ENCODE data around the gene PAFAH1B1. TPM values are rescaled to one million over a fixed set of nuclear protein-coding genes. Genes with fewer than 3 reads are reported as not detected.

PAFAH1B1 gene
- polyA plus RNA-seq, 1 donor from 2014 or later, result 17.8 TPM

DNA sequence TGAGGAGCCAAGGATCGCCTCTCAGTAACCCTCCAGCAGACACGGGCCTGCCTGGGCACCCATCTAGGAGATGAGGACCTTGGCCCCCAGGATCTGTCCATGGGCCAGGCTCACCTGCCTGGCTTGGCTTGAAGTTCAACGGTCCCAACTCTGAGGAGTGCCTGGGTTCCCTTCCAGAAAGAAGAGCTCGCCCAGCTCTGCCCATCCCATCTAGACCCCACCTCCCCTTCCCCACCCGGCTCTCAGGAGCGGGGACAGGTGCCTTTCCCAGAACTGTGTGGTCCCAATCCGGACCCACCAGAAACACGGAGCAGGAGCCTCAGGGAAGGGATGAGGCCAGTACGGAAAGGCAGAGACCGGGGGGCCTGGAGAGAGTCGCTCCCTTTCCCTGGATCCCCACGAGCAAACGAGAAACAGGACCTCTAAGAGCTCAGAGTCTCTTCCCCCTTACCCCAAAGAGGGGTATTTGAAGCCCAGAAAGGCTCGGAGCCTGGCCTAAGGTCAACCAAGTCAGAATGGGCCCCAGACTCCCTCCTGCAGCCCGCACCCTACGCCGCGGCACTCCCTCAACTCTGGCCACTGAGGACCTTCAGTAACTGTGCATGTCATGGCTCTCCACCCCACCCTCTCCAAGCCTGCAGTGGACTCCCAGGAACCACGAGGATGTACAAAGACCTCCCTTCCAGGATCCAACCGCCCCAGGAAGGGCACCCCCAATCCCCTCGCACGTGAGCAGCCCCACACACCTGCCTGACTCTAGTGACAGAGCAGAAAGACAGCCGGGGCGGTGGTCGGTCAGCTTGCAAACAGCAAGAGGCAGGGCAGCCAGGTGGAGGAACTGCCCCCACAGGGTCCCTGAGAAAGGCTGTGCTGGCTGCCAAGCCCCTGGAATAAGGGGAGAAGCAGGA, 112.7 kb downstream of the PAFAH1B1 start:
- no peaks in the 10 kb centered on the region for H3K36me3 Mint-ChIP-seq
- H3K27ac Mint-ChIP-seq, result peak overlapping the region; percentile 35 to 71 (median 51)
- peak overlapping the region in 1 of 4 donors; percentile 38 for H3K4me3 Mint-ChIP-seq
- H3K27me3 Mint-ChIP-seq, result no peaks in the 10 kb centered on the region
- H3K4me1 Mint-ChIP-seq, result peaks cover 24 to 30% (median 29%) of the 10 kb centered on the region in 3 donors
- no peaks in the 10 kb centered on the region for H3K9me3 Mint-ChIP-seq

DNA sequence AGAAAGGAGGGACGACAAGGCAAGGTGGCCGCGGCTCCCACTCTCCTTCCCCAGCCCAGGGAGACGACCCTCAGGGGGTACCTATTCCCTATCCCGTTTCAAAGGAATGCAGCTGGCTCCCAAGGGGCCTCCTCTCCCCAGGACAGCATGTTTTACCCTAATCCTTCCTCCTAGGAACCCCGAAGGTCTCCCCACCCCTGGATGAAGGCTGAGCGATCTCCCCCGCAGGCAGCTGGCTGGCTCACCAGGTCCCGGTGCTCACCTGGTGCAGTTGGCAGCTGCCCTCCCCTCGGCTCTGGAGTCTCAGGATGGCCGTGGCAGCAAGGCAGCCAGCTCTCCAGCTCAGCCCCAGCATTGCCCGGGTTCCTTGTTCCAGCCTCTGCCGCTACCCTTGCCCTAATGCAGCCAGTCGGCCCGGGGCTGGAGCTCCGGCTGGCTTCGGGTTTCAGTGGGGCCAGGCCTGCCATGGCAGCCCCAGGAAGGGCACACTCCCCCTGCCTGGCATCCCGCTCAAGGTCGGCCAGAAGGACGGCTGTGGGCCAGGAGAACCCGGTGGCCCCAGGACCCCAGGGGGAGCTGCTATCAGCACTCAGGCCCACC, 113.6 kb downstream of the PAFAH1B1 start:
- Mint-ChIP-seq H3K27me3 (no peaks in the 10 kb centered on the region), H3K4me3 (peak overlapping the region in 1 of 4 donors; percentile 38), H3K27ac (no peak overlapping the region), H3K36me3 (no peaks in the 10 kb centered on the region), H3K4me1 (peaks cover 26 to 34% (median 29%) of the 10 kb centered on the region in 3 donors), H3K9me3 (no peaks in the 10 kb centered on the region)

DNA sequence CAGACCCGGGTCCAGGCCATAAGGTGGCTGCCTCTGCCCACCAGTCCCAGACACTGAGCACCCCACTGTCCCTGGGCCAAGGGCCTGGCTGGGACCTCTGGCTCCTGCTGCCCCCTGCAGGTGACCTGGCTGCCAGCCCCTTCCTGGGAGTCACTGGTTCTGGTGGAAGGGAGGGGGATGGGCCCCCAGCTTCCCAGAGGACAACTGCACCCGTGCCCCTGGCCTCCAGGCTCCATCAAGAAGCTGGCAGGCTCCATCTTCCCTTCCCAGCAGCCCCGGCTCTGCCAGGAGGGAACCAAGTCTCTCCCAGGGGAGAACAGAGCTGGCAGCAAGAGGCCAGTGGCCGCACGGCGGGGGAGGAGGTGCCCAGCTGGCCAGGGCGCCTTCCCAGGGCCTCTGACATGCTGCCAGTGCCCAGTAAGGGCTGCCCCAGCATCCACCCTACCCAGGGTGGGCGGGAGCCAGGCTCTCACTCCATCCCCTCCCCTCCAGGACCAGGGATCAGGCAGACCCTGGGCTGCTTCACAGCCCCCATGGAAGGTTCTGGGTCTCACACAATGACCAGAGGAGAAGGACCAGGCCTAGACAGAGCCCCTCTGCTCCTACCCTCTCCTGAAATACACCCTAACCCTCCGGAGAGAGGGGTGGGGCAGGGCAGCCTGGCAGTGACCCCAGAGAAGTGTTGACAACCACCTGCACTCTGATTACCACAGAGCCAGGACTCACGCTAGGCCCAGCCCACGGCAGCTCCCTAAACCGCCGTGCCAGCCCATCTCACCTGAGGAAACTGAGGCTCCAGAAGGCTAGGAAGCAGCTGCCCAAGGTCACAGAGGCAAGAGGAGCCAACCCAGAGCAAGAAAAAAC, 114.5 kb downstream of the PAFAH1B1 start:
- H3K27ac Mint-ChIP-seq, result peak overlapping the region in 2 of 3 donors; percentile 59 to 98
- H3K9me3 Mint-ChIP-seq, result no peaks in the 10 kb centered on the region
- no peaks in the 10 kb centered on the region for H3K27me3 Mint-ChIP-seq
- peaks cover 29 to 40% (median 33%) of the 10 kb centered on the region in 3 donors for H3K4me1 Mint-ChIP-seq
- H3K36me3 Mint-ChIP-seq, result no peaks in the 10 kb centered on the region
- peak overlapping the region; percentile 46 to 97 (median 92) for H3K4me3 Mint-ChIP-seq

DNA sequence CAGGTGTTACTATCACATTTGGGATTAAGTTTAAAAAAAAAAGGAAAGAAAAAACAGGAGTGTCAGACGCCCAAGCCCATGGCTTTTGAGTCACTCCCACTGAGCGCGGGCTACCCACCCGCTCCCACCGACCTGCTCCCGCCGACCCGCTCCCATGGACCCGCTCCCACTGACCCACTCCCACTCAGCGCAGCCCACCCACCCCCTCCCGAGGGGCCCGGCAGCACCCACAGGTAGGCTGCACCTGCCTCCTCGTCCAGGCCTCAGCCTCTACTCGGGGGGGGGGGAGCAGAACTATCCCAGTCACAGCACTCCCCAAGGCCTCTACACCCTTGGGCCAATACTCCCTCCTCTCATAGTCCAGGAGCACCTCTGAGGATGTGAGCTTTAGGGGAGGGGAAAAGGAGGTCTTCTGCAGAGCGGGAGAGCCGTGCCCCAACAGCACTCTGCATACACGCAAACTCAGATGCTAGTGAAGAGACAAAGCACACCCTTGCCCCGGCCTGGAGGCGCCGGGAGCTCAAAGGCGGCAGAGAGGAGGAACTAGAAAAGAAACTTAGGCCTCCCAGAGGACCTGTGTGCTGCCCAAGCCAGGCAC, 115.2 kb downstream of the PAFAH1B1 start:
- Mint-ChIP-seq H3K36me3 (no peaks in the 10 kb centered on the region), H3K27me3 (no peaks in the 10 kb centered on the region), H3K4me3 (peak overlapping the region; percentile 86 to 97 (median 96)), H3K9me3 (no peaks in the 10 kb centered on the region), H3K4me1 (peaks cover 31 to 40% (median 33%) of the 10 kb centered on the region in 3 donors), H3K27ac (peak overlapping the region; percentile 91 to 98 (median 94))

DNA sequence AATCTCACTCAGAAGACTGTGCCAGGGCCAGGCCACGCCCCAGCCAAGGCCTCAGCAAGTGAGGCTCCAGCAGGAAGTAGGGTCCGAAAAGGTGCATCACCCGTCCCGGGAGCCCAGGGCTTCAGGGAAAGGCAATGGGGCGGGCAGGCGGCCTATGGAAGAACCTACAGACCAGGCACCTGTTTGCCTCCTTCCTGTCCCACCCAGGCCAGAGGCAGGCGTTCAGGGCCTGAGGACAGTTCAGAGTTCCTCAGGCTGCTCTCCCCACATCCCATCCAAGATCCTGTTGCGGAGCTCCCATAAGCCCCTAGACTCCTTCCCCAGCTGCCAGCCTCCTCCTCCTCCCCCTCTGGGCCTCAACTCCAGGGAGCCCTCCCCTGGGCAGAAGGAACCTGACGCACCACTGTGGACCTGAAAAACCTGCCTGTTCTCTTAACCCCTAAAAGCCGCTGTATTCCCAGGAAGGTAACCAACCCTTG, 115.8 kb downstream of the PAFAH1B1 start:
- H3K27me3 Mint-ChIP-seq, result no peaks in the 10 kb centered on the region
- no peaks in the 10 kb centered on the region for H3K36me3 Mint-ChIP-seq
- peak overlapping the region; percentile 91 to 98 (median 94) for H3K27ac Mint-ChIP-seq
- H3K4me3 Mint-ChIP-seq, result peak overlapping the region; percentile 86 to 97 (median 96)
- H3K4me1 Mint-ChIP-seq, result peaks cover 32 to 40% (median 33%) of the 10 kb centered on the region in 3 donors
- H3K9me3 Mint-ChIP-seq, result no peaks in the 10 kb centered on the region

DNA sequence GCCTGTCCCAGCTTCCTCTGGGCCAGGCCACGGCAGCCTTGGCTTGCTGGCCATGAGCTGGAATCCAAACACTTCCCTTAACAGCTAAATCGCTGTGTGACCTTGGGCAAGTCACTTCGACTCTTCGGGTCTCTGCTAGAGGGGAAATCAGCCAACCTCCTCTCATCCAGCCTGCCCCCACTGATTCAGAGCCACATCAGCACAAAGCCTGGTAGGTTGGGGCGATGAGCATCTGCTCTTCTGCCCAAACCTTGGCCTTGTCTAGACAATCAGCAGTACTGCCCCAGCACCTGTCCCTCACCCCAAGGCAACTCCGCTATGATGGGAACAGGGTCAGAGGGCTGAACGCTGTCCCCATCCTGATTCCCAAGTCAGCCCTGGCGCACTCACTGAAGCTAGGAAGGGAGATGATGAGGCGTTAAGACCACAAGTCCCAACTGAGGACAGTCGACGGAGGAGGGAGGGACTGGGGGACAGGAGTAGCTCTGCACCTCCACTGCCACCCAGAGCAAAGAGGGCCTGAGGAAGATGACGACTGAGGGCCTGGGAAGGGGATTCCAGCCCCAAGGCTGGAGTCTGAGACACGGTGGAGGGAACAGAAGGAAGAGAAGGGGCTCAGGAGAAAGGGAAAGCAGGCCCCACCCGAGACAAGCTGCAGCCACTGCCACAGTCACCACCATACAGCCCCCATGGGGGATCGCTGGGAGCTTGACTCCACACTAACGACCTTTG, 116.8 kb downstream of the PAFAH1B1 start:
- Mint-ChIP-seq H3K4me3 (peak overlapping the region; percentile 86 to 97 (median 96)), H3K27me3 (no peaks in the 10 kb centered on the region), H3K36me3 (no peaks in the 10 kb centered on the region), H3K4me1 (peaks cover 32 to 36% (median 33%) of the 10 kb centered on the region in 3 donors), H3K27ac (peak overlapping the region; percentile 91 to 98 (median 94)), H3K9me3 (no peaks in the 10 kb centered on the region)

DNA sequence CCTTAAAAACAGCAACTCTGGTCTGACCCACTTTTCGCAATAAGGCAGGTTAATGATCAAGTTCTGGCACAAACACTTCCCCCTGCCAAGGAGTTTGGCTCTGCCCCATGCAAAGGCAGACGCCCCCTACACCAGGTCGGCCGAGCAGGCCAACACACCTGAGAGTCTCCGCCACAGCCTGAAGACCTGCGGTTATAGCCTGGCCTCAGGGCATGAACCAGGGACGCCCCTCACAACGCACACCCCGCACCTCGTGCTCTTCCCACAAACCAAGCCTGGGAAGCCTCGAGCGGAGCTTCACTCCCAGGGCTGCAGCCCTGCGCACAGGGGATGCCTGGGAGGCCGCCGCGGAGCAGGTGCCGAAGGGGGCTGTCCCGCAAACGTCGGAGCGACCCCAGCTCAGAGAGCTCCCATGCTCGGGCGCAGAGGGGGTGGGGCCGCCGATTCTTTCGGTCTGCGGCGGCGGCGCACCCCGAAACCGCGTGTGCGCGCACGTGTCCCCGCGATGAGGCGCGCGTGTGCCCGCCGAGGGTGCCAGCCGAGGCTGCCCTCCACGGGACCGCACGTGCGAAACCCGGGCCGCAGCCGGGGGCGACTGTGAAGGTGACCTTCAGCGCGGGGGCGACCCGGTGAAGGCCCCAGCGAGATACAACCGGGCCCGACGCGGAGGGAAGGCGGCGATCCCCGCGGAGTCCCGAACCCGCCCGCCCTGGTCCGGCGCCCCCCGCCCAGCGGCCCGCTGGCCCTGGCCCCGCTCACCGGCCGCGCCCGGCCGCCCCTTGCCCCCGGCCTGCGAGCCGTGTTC, 117.6 kb downstream of the PAFAH1B1 start:
- Mint-ChIP-seq H3K9me3 (no peaks in the 10 kb centered on the region), H3K4me3 (peak overlapping the region; percentile 86 to 97 (median 96)), H3K36me3 (no peaks in the 10 kb centered on the region), H3K27ac (peak overlapping the region; percentile 91 to 98 (median 94)), H3K4me1 (peaks cover 30 to 32% (median 31%) of the 10 kb centered on the region in 3 donors), H3K27me3 (no peaks in the 10 kb centered on the region)

DNA sequence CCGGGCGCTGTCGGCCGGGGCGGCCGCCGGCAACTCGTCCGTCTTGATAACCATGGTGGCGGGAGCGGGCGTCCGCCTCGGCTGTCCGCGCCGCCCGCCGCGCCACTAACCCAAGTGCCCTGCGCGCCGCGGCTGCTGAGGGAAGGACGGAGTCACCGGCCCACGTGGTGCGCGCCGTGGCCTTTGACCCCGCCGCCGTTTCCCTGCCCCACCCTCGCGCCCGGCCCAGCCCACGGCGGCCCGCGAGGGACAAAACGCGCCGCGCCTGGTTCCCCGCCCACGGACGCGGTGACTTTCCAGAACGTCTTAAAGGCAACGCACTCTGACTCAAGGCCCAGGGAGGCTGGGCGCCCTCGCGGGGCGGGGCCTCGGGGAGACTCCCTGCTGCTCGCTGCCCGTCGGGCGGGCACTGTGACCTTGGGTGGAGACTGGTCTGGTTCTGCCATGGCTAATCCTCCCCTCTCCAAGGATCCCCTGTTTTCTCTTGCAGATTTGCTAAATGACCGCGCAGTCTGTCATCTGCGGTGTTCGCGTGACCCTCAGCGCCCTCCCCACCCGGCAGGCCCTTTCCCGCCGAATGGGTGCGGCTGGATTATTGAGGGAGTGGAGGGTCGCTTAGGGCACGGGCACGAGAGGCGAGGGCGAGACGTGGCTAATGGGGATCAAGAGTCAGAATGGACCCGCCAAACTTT, 118.3 kb downstream of the PAFAH1B1 start, which contains the start of gene CLUH:
Gene CLUH, minus strand, starts transcription at position 157 of the 692 bp plus-strand sequence. Its CDS starts 103 bp downstream, at position 54.
- no peaks in the 10 kb centered on the region for H3K9me3 Mint-ChIP-seq
- no peaks in the 10 kb centered on the region for H3K27me3 Mint-ChIP-seq
- peaks cover 30 to 32% (median 31%) of the 10 kb centered on the region in 3 donors for H3K4me1 Mint-ChIP-seq
- H3K4me3 Mint-ChIP-seq, result peak within 1 kb of the TSS; percentile 86 to 97 (median 96)
- H3K27ac Mint-ChIP-seq, result peak within 1 kb of the TSS; percentile 91 to 98 (median 94)
- H3K36me3 Mint-ChIP-seq, result no peaks in the 10 kb centered on the region

DNA sequence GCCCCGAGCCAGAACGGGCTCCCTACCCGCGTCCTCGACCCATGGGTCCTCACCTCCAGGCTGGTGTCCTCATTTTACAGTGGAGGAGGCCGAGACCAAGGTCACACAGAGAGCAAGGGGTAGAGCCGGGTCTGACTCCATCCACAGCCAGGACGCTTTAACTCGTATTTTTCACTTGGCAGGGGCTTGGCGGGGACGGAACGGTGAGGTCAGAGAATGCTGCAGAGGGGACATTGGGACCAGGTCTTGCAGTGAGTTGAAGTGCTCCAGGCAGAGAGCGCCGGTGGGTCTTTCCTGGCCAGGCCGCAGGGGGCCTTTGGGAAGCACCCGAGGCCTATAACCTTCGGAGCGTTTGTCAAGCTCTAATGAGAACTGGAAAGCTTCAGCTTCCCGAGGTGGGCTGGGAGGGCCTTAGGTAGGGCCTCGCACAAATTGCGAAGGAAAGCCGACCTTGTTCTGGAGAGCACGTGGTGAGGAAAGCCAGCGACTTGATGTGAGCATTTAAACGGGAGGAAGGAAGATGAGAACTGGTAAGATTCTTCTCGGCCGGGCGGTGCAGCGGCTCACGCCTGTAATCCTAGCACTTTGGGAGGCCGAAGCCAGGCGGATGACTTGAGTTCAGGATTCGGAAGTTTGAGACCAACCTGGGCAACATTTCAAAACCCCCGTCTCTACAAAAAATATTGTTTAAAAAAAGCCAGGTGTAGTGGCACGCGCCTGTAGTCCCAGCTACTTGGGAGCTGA, 119.0 kb downstream of the PAFAH1B1 start:
- H3K4me1 Mint-ChIP-seq, result peaks cover 30 to 32% (median 31%) of the 10 kb centered on the region in 3 donors
- peak overlapping the region; percentile 82 to 88 (median 87) for H3K27ac Mint-ChIP-seq
- peak overlapping the region; percentile 80 to 91 (median 86) for H3K4me3 Mint-ChIP-seq
- no peaks in the 10 kb centered on the region for H3K9me3 Mint-ChIP-seq
- no peaks in the 10 kb centered on the region for H3K27me3 Mint-ChIP-seq
- H3K36me3 Mint-ChIP-seq, result no peaks in the 10 kb centered on the region

DNA sequence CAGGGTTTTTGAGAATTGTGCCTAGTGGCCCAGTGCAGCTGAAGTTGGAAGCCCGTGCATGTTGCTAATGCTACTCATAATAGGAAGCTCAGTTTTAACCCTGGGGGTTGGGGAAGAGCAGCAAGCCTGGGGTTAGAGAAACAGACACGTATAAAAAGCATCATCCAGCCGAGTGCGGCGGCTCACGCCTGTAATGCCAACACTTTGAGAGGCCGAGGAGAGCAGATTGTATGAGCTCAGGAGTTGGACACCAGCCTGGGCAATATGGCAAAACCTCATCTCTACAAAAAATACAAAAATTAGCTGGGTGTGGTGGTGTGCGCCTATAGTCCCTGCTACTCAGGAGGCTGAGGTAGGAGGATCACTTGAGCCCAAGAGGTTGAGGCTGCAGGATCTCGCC, 120.4 kb downstream of the PAFAH1B1 start:
- Mint-ChIP-seq H3K27ac (peak overlapping the region in 1 of 3 donors; percentile 87), H3K9me3 (no peaks in the 10 kb centered on the region), H3K27me3 (no peaks in the 10 kb centered on the region), H3K4me3 (peak overlapping the region in 1 of 4 donors; percentile 83), H3K36me3 (no peaks in the 10 kb centered on the region), H3K4me1 (peaks cover 24 to 29% (median 28%) of the 10 kb centered on the region in 3 donors)

DNA sequence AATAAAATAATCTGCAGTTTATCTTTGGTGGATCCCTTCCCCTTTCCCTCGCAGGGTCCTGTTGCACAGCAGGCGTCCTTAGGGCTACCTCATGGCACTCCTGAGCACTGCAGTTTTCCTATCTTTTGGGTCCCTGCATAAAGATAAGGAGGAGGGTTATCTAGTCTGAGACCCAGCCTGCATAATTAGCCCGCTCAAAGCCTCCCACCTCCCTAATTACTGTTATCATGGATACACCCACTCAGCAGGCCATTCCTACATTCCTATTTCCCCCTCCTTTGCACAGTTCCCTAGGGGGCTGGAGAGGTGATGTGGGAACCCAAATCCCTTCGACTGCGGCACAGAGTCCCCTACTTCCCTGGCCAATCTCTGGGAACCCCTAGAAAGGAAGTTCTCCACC, 123.2 kb downstream of the PAFAH1B1 start:
- Mint-ChIP-seq H3K9me3 (no peaks in the 10 kb centered on the region), H3K27ac (no peak overlapping the region), H3K4me1 (peaks cover 4 to 10% (median 8%) of the 10 kb centered on the region in 3 donors), H3K4me3 (no peak overlapping the region), H3K36me3 (peaks cover 1% of the 10 kb centered on the region), H3K27me3 (peaks cover 2% of the 10 kb centered on the region)

All from IgD-negative memory B cell (primary cell).